Gastrocnemius medialis (tissue), 4 donors: ENCODE data around the gene RPL23.

ENCODE experiments used
- POLR2A ChIP-seq, 2 donors: fragments of 450-650 bp; IDR thresholded peaks; one replicate each; pipeline ENCODE4 v1.6.1; 2017; ENCODE audit warnings: antibody characterized with exemption in 2 of 2, mild to moderate bottlenecking in 2 of 2, moderate library complexity in 2 of 2
- TF ChIP-seq, protein P1 (sequence below), 5 experiments: fragments of 450-650 bp in 3 of 5; fragments of 200-600 bp in 2 of 5; sonication (generic) in 2 of 5; IDR thresholded peaks in 4 of 5; conservative IDR thresholded peaks in 1 of 5; 1 replicate in 4 of 5; 2 replicates in 1 of 5; pipeline ENCODE4 v1.5.1; 2016 to 2019; ENCODE audit warnings: antibody characterized with exemption in 5 of 5, mild to moderate bottlenecking in 3 of 5, moderate library complexity in 3 of 5

DNA sequence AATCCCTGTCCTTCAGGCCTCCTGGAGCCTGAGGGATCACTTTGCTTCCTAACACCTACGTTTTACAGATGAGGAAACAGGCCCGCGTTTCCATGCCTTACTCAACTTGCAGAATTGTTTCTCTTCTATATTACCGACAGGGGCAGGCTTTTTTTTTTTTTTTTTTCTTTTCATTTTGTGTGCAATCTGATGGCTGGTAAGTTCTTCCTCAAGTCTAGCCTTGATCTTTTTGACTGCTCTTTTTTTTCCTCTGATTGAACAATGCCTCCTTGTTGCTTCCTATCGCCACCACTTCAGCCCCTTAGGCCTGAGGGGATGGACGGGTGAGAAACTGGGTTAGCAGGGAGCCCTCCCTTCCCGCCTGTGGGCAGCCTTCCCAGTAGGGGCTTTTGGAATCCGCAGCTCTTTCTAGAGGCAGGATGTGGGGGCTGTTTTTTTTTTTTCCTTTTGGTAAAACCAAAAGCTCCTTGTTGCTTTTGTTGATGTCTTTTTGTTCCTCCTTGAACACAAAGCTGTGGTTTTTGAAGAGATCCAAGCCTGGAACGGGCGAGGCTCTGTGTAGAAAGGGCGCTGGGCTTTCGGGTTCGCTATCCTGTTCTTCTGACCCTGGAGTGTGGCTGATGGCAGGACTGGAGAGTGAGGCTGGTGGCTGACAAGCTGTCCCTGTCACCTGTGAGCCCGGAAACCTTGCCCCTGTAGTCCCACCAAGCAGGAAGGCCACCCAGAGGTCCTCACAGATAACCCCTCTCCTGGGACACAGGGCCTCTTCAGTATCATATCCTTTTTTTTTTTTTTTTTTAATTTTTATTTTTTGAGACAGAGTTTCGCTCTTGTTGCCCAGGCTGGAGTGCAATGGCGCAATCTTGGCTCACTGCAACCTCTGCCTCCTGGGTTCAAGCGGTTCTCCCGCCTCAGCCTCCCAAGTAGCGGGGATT is 30.3 kb upstream of the RPL23 start:
- TF ChIP-seq, protein P1, sequence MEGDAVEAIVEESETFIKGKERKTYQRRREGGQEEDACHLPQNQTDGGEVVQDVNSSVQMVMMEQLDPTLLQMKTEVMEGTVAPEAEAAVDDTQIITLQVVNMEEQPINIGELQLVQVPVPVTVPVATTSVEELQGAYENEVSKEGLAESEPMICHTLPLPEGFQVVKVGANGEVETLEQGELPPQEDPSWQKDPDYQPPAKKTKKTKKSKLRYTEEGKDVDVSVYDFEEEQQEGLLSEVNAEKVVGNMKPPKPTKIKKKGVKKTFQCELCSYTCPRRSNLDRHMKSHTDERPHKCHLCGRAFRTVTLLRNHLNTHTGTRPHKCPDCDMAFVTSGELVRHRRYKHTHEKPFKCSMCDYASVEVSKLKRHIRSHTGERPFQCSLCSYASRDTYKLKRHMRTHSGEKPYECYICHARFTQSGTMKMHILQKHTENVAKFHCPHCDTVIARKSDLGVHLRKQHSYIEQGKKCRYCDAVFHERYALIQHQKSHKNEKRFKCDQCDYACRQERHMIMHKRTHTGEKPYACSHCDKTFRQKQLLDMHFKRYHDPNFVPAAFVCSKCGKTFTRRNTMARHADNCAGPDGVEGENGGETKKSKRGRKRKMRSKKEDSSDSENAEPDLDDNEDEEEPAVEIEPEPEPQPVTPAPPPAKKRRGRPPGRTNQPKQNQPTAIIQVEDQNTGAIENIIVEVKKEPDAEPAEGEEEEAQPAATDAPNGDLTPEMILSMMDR (IDR thresholded peaks at IDR 0.05 in 4 of 5, conservative IDR thresholded peaks at IDR 0.05 in 1 of 5): no peak
- no peak for TF ChIP-seq POLR2A (IDR thresholded peaks at IDR 0.05)
